H9 (cell line): ENCODE data around the gene NUP205. TPM values are rescaled to one million over a fixed set of nuclear protein-coding genes. Genes with fewer than 3 reads are reported as not detected.

ENCODE experiments used
- DNase-seq: peaks from one replicate; pipeline ENCODE4 v3.0.0-alpha.2; 2017
- H2AFZ ChIP-seq: one replicate; pipeline ENCODE4 v1.6.1; 2013; ENCODE audit warnings: mild to moderate bottlenecking, low read length, control low read depth, moderate library complexity
- H2AK5ac ChIP-seq: 2 replicates; pipeline ENCODE4 v1.6.1; 2013; ENCODE audit warnings: low read length, control low read depth, mixed read lengths; ENCODE audit not compliant: insufficient read length
- H2BK120ac ChIP-seq: one replicate; pipeline ENCODE4 v1.6.1; 2013; ENCODE audit warnings: low read depth, mild to moderate bottlenecking, low read length, control low read depth, inconsistent platforms; ENCODE audit not compliant: poor library complexity, severe bottlenecking
- H2BK12ac ChIP-seq: 2 replicates; pipeline ENCODE4 v1.6.1; 2013; ENCODE audit warnings: low read length, control low read depth, mixed read lengths, low read depth; ENCODE audit not compliant: insufficient read length
- H2BK15ac ChIP-seq: 2 replicates; pipeline ENCODE4 v1.6.1; 2013; ENCODE audit warnings: low read depth, low read length, control low read depth
- H2BK20ac ChIP-seq: one replicate; pipeline ENCODE4 v1.6.1; 2013; ENCODE audit warnings: low read depth, mild to moderate bottlenecking, low read length, control low read depth, inconsistent platforms; ENCODE audit not compliant: poor library complexity, severe bottlenecking
- H2BK5ac ChIP-seq: 2 replicates; pipeline ENCODE4 v1.6.1; 2013; ENCODE audit warnings: low read length, control low read depth, mixed read lengths; ENCODE audit not compliant: insufficient read length
- H3K14ac ChIP-seq: 2 replicates; pipeline ENCODE4 v1.6.1; 2013; ENCODE audit warnings: low read length, control low read depth; ENCODE audit not compliant: insufficient read depth
- H3K18ac ChIP-seq: 2 replicates; pipeline ENCODE4 v1.6.1; 2013; ENCODE audit warnings: low read depth, mild to moderate bottlenecking, mixed read lengths, low read length, control low read depth; ENCODE audit not compliant: insufficient read length
- H3K23ac ChIP-seq: 2 replicates; pipeline ENCODE4 v1.6.1; 2013; ENCODE audit warnings: low read length, control low read depth, mixed read lengths, low read depth; ENCODE audit not compliant: insufficient read length
- H3K23me2 ChIP-seq: 2 replicates; pipeline ENCODE4 v1.6.1; 2013; ENCODE audit warnings: low read depth, mild to moderate bottlenecking, mixed read lengths, low read length, control low read depth; ENCODE audit not compliant: insufficient read length, poor library complexity, severe bottlenecking
- H3K27ac ChIP-seq: 2 replicates; pipeline ENCODE4 v1.5.1; 2013; ENCODE audit warnings: low read length, control low read depth, mixed read lengths, low read depth; ENCODE audit not compliant: insufficient read length
- H3K27me3 ChIP-seq: 2 replicates; pipeline ENCODE4 v1.6.1; 2013; ENCODE audit warnings: low read length, control low read depth, inconsistent platforms; ENCODE audit not compliant: insufficient read depth
- H3K4ac ChIP-seq: 2 replicates; pipeline ENCODE4 v1.6.1; 2013; ENCODE audit warnings: low read depth, mild to moderate bottlenecking, control low read depth, inconsistent platforms, low read length, moderate library complexity
- H3K4me1 ChIP-seq: 2 replicates; pipeline ENCODE4 v1.6.1; 2013; ENCODE audit warnings: low read length, control low read depth, inconsistent platforms; ENCODE audit not compliant: insufficient read depth
- H3K4me2 ChIP-seq: 2 replicates; pipeline ENCODE4 v1.6.1; 2013; ENCODE audit warnings: low read length, control low read depth, mixed read lengths; ENCODE audit not compliant: insufficient read length, insufficient read depth
- H3K56ac ChIP-seq: 2 replicates; pipeline ENCODE4 v1.6.1; 2013; ENCODE audit warnings: low read depth, mild to moderate bottlenecking, mixed read lengths, low read length, control low read depth; ENCODE audit not compliant: insufficient read length
- H3K79me1 ChIP-seq: 2 replicates; pipeline ENCODE4 v1.6.1; 2013; ENCODE audit warnings: low read depth, mild to moderate bottlenecking, moderate library complexity, low read length, control low read depth, inconsistent platforms; ENCODE audit not compliant: insufficient read depth, poor library complexity, severe bottlenecking
- H3K79me2 ChIP-seq: 2 replicates; pipeline ENCODE4 v1.6.1; 2013; ENCODE audit warnings: low read length, control low read depth, inconsistent platforms; ENCODE audit not compliant: insufficient read depth
- H3K9ac ChIP-seq: 2 replicates; pipeline ENCODE4 v1.6.1; 2013; ENCODE audit warnings: low read length, control low read depth, mixed read lengths; ENCODE audit not compliant: insufficient read length; ENCODE audit errors: extremely low read depth
- H3K9me3 ChIP-seq: one replicate; pipeline ENCODE4 v1.6.1; 2013; ENCODE audit warnings: low read depth, low read length, inconsistent platforms; ENCODE audit not compliant: control insufficient read depth
- H3T11ph ChIP-seq: one replicate; pipeline ENCODE4 v1.6.1; 2013; ENCODE audit warnings: mild to moderate bottlenecking, low read length, control low read depth, inconsistent platforms
- H4K20me1 ChIP-seq: one replicate; pipeline ENCODE4 v1.6.1; 2013; ENCODE audit not compliant: control insufficient read depth, insufficient read length, insufficient read depth
- H4K5ac ChIP-seq: 2 replicates; pipeline ENCODE4 v1.6.1; 2013; ENCODE audit warnings: low read depth, mild to moderate bottlenecking, mixed read lengths, low read length, control low read depth; ENCODE audit not compliant: insufficient read length
- H4K8ac ChIP-seq: replicated peaks from 2 replicates; pipeline ENCODE4 v1.6.1; 2013; ENCODE audit warnings: low read length, control low read depth, mixed read lengths, low read depth; ENCODE audit not compliant: insufficient read length
- H4K91ac ChIP-seq: 2 replicates; pipeline ENCODE4 v1.6.1; 2013; ENCODE audit warnings: low read depth, mild to moderate bottlenecking, moderate library complexity, mixed read lengths, low read length, control low read depth; ENCODE audit not compliant: insufficient read length
- H3K27ac Mint-ChIP-seq, 3 experiments: 2 replicates in 2 of 3; 3 replicates in 1 of 3; pipeline ENCODE4 v1.8.0; 2020 to 2021; ENCODE audit warnings: mixed read lengths in 3 of 3, mild to moderate bottlenecking in 1 of 3, moderate library complexity in 1 of 3
- H3K27me3 Mint-ChIP-seq: 2 replicates; pipeline ENCODE4 v1.8.0; 2021; ENCODE audit warnings: low read depth, mild to moderate bottlenecking, moderate library complexity, mixed read lengths
- H3K36me3 Mint-ChIP-seq, 3 experiments: 2 replicates in 2 of 3; 3 replicates in 1 of 3; pipeline ENCODE4 v1.8.0; 2020 to 2021; ENCODE audit warnings: low read depth in 3 of 3, mixed read lengths in 3 of 3; ENCODE audit not compliant: insufficient read depth in 1 of 3
- H3K4me1 Mint-ChIP-seq, 2 experiments: 2 replicates each; pipeline ENCODE4 v1.8.0; 2020; ENCODE audit warnings: mixed read lengths in 2 of 2
- H3K4me3 Mint-ChIP-seq, 2 experiments: 2 replicates in 1 of 2; 3 replicates in 1 of 2; pipeline ENCODE4 v1.8.0; 2020 to 2021; ENCODE audit warnings: mild to moderate bottlenecking in 2 of 2, mixed read lengths in 2 of 2, moderate library complexity in 1 of 2
- H3K9me3 Mint-ChIP-seq, 2 experiments: 2 replicates in 1 of 2; 3 replicates in 1 of 2; pipeline ENCODE4 v1.8.0; 2020; ENCODE audit warnings: mild to moderate bottlenecking in 2 of 2, mixed read lengths in 2 of 2, moderate library complexity in 1 of 2
- WGBS: extraction: QIAGEN DNeasy Blood & Tissue Kit; methylation state at CpG from one replicate; pipeline ENCODE4 v1.1.7; 2013; ENCODE audit warnings: missing lambda C conversion rate, low lambda C conversion rate, mixed read lengths; ENCODE audit not compliant: insufficient read length; ENCODE audit errors: extremely low coverage; 5-methylcytosine and 5-hydroxymethylcytosine counted together
- total RNA-seq: library from RNA; stranded (reverse); gene quantifications from 2 replicates; pipeline ENCODE4 v1.2.1, GENCODE V29; 2021
- TF ChIP-seq, protein P1 (sequence below): fragments of 200-600 bp; sonication (generic); conservative IDR thresholded peaks from 3 replicates; pipeline ENCODE4 v1.8.0; 2021; ENCODE audit warnings: antibody characterized with exemption, mild to moderate bottlenecking

The NUP205 gene
- total RNA-seq, 1 experiment from 2014 or later, result 158 TPM

- Histone ChIP-seq H2AFZ (no peak overlapping the region), H3K14ac (no peak overlapping the region)
These were observed 5.6 kb upstream of the NUP205 start for GRCh38 chr7:135552148-135552547.

More at GRCh38 chr7:135552148-135552547, 5.6 kb upstream of the NUP205 start:
- no peak overlapping the region for H3K4ac ChIP-seq
- Mint-ChIP-seq H3K4me1 (no peaks in the 10 kb centered on the region), H3K4me3 (no peak overlapping the region), H3K27me3 (peaks cover 3% of the 10 kb centered on the region), H3K9me3 (no peaks in the 10 kb centered on the region), H3K36me3 (no peaks in the 10 kb centered on the region), H3K27ac (no peak overlapping the region)
- no peak overlapping the region for H4K91ac ChIP-seq
- no peaks in the 10 kb centered on the region for H3K23me2 ChIP-seq
- H4K8ac ChIP-seq, result no peak overlapping the region
- no peak for DNase-seq
- H3K79me1 ChIP-seq, result no peaks in the 10 kb centered on the region
- no peaks in the 10 kb centered on the region for H3K27me3 ChIP-seq
- no peak overlapping the region for H2BK20ac ChIP-seq
- no peaks in the 10 kb centered on the region for H4K20me1 ChIP-seq
- H3K27ac ChIP-seq, result no peak overlapping the region
- H3K79me2 ChIP-seq, result no peaks in the 10 kb centered on the region
- H4K5ac ChIP-seq, result no peak overlapping the region
- no peak overlapping the region for H3K9ac ChIP-seq
- no peak overlapping the region for H2BK120ac ChIP-seq
- H3K56ac ChIP-seq, result no peak overlapping the region
- TF ChIP-seq, protein P1, sequence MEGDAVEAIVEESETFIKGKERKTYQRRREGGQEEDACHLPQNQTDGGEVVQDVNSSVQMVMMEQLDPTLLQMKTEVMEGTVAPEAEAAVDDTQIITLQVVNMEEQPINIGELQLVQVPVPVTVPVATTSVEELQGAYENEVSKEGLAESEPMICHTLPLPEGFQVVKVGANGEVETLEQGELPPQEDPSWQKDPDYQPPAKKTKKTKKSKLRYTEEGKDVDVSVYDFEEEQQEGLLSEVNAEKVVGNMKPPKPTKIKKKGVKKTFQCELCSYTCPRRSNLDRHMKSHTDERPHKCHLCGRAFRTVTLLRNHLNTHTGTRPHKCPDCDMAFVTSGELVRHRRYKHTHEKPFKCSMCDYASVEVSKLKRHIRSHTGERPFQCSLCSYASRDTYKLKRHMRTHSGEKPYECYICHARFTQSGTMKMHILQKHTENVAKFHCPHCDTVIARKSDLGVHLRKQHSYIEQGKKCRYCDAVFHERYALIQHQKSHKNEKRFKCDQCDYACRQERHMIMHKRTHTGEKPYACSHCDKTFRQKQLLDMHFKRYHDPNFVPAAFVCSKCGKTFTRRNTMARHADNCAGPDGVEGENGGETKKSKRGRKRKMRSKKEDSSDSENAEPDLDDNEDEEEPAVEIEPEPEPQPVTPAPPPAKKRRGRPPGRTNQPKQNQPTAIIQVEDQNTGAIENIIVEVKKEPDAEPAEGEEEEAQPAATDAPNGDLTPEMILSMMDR, result no peak
- no CpG with 5 or more reads among the region's 3 CpGs for WGBS
- H3T11ph ChIP-seq, result no peak overlapping the region
- H2BK15ac ChIP-seq, result no peak overlapping the region
- H3K9me3 ChIP-seq, result no peaks in the 10 kb centered on the region
- H3K23ac ChIP-seq, result no peak overlapping the region
- no peak overlapping the region for H2AK5ac ChIP-seq
- H3K4me1 ChIP-seq, result no peaks in the 10 kb centered on the region
- no peak overlapping the region for H2BK12ac ChIP-seq
- no peak overlapping the region for H3K4me2 ChIP-seq
- H3K18ac ChIP-seq, result no peak overlapping the region
- no peak overlapping the region for H2BK5ac ChIP-seq
